GM12892 (cell line): ENCODE measurements around the gene PRR33.
"Not testable (repeated sequence)": the region's sequence is repeated elsewhere in the genome, so short reads cannot be mapped to it uniquely, and the experiment has no call there.

Source experiments
- DNase-seq: peaks from one replicate; pipeline ENCODE4 v3.0.0; 2011; ENCODE audit not compliant: insufficient read length
- FAIRE-seq: peaks from 2 replicates; lab custom pipeline; 2011; peaks lifted over from hg19 to GRCh38; lab: Jason Lieb, UNC
- POLR2A ChIP-seq: IDR thresholded peaks from 2 replicates; pipeline ENCODE4 v1.6.1; 2011; ENCODE audit warnings: low read depth, low read length, control low read depth
- POLR2AphosphoS5 ChIP-seq: IDR thresholded peaks from 2 replicates; pipeline ENCODE4 v1.6.1; 2011; ENCODE audit warnings: low read depth, low read length, control low read depth
- TAF1 ChIP-seq: IDR thresholded peaks from 2 replicates; pipeline ENCODE4 v1.6.1; 2011; ENCODE audit warnings: low read depth, mild to moderate bottlenecking, control low read depth, low read length, borderline replicate concordance

Gene PRR33

GRCh38 chr11:1875093-1875850 lies 16.4 kb downstream of the PRR33 start:
- DNase-seq, result no peak
- TF ChIP-seq POLR2A, result no peak
- TF ChIP-seq POLR2AphosphoS5, result no peak

GRCh38 chr11:1874441-1875092 lies 17.1 kb downstream of the PRR33 start:
- not testable (repeated sequence) for DNase-seq

More at GRCh38 chr11:1875093-1875850, 16.4 kb downstream of the PRR33 start:
- no peak for FAIRE-seq

GRCh38 chr11:1873813-1874150 lies 17.9 kb downstream of the PRR33 start:
- DNase-seq, FAIRE-seq: not testable (repeated sequence)

More at GRCh38 chr11:1874441-1875092, 17.1 kb downstream of the PRR33 start:
- FAIRE-seq, result not testable (repeated sequence)

- TF ChIP-seq POLR2AphosphoS5 (no peak), TAF1 (no peak), POLR2A (no peak)
- FAIRE-seq (no peak), DNase-seq (no peak)
Measured at GRCh38 chr11:1873048-1873812, 18.5 kb downstream of the PRR33 start.

- no peak for TF ChIP-seq TAF1
- no peak for TF ChIP-seq POLR2A
- no peak for TF ChIP-seq POLR2AphosphoS5
- FAIRE-seq, result no peak
Measured at GRCh38 chr11:1872267-1872985, 19.3 kb downstream of the PRR33 start.

GRCh38 chr11:1871531-1871930 lies 20.2 kb downstream of the PRR33 start:
- FAIRE-seq (no peak), DNase-seq (no peak)
- TF ChIP-seq POLR2A, result no peak
- TF ChIP-seq TAF1, result no peak
- TF ChIP-seq POLR2AphosphoS5, result no peak

More at GRCh38 chr11:1872267-1872985, 19.3 kb downstream of the PRR33 start:
- no peak for DNase-seq

GRCh38 chr11:1870721-1871466 lies 20.8 kb downstream of the PRR33 start:
- TF ChIP-seq TAF1 (no peak), POLR2A (no peak), POLR2AphosphoS5 (no peak)
- FAIRE-seq (no peak), DNase-seq (no peak)

- TF ChIP-seq POLR2AphosphoS5 (no peak), TAF1 (no peak), POLR2A (no peak)
- FAIRE-seq, result no peak
- DNase-seq, result no peak
Measured at GRCh38 chr11:1870326-1870696, 21.4 kb downstream of the PRR33 start.

- TF ChIP-seq POLR2A (peak; percentile 25; the same call in 1 of the 2 replicates), TAF1 (no peak), POLR2AphosphoS5 (0 out of 2 replicates have a peak, but pooled peaks have one; percentile 13)
- FAIRE-seq, result no peak
- no peak for DNase-seq
Measured at GRCh38 chr11:1869427-1870325, 22.0 kb downstream of the PRR33 start.

GRCh38 chr11:1868636-1869291 lies 22.9 kb downstream of the PRR33 start:
- TF ChIP-seq POLR2AphosphoS5 (no peak; the same call in 1 of the 2 replicates), POLR2A (0 out of 2 replicates have a peak, but pooled peaks have one; percentile 22)
- no peak for FAIRE-seq
- DNase-seq, result no peak
